ENCODE data around the gene SEMA4A.
A peak's percentile ranks its signal among the peaks of the same experiment; 100 is the strongest.

Gene SEMA4A

DNA sequence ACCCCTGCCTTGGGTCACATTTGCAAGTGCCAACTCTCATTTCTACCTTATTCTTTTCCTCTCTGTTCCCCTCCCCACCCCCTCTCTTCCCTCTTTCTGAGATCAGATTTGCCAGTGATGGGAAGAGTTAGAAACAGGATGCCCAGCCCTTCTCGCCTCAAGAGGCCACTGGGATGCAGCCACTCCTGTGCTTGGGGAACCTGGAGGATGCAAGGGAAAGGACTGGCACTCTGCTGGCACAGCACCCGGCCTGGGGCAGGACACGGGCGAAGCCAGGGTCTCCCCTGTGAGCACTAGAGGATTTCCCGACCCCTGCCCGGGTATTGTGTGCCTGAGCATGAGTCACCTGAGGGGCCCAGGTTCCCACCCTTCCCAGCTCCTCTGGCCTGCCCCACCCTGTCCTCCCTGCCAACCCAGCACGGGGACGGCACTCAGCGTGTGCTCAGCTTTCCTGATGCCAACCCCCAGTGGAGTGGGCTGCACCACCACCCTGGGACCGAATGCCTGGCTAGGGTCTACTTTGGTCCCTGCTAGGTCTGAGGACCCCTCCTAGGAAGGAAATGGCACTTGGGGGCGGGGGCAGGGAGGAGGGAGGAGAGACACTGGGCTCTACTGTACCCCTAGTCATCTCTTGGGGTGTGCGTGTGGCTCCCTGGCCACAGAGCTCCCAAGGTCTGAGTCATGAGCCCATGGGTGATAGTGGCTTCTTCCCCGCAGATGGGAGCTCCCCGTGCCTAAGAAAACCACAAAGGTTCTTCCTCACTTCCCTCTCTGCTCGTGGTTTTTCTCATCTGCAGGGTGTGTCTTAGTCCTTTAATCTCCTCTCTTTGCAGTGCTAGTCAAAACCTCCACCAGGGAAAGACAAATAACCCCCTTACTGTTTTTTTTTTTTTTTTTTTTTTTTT is 26.5 kb upstream of the SEMA4A start:
- in situ Hi-C loops (cut with HindIII; ENCODE audit: low pct_ligation_motif_present, low sequenced_read_pairs), result no loop called here
- peak; percentile 92 for DNase-seq
- Histone ChIP-seq H3K36me3 (replicated peaks) (peaks cover 17% of the 10 kb centered on the region), H3K4me3 (ENCODE audit: low read depth, low read length) (peak overlapping the region; percentile 34), H3K27me3 (replicated peaks) (no peaks in the 10 kb centered on the region), H3K27ac (peak overlapping the region; percentile 100)
- TF ChIP-seq, protein P1, sequence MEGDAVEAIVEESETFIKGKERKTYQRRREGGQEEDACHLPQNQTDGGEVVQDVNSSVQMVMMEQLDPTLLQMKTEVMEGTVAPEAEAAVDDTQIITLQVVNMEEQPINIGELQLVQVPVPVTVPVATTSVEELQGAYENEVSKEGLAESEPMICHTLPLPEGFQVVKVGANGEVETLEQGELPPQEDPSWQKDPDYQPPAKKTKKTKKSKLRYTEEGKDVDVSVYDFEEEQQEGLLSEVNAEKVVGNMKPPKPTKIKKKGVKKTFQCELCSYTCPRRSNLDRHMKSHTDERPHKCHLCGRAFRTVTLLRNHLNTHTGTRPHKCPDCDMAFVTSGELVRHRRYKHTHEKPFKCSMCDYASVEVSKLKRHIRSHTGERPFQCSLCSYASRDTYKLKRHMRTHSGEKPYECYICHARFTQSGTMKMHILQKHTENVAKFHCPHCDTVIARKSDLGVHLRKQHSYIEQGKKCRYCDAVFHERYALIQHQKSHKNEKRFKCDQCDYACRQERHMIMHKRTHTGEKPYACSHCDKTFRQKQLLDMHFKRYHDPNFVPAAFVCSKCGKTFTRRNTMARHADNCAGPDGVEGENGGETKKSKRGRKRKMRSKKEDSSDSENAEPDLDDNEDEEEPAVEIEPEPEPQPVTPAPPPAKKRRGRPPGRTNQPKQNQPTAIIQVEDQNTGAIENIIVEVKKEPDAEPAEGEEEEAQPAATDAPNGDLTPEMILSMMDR (IDR thresholded peaks at IDR 0.05; ENCODE audit: low read depth, low read length, missing control alignments), result no peak

DNA sequence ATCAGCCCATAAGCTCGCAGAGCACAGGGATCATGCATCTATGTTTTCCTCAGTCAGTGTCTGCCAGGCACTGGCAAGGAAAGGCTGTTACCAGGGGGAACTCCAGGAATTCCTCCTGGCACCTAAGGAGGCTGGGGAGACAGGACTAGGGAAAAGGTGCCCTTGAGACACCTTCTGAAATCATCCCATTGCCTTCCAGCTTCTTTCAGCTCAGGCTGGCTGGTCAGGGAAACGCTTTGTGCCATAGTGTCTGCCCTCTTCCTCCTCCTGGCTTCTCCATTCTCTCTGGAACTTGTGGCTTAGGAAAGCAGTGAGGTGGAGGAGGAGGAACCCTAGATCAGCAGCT is 25.1 kb upstream of the SEMA4A start:
- in situ Hi-C loops (cut with HindIII; ENCODE audit: low pct_ligation_motif_present, low sequenced_read_pairs), result no loop called here
- H3K4me3 ChIP-seq (ENCODE audit: low read depth, low read length), result no peak overlapping the region

DNA sequence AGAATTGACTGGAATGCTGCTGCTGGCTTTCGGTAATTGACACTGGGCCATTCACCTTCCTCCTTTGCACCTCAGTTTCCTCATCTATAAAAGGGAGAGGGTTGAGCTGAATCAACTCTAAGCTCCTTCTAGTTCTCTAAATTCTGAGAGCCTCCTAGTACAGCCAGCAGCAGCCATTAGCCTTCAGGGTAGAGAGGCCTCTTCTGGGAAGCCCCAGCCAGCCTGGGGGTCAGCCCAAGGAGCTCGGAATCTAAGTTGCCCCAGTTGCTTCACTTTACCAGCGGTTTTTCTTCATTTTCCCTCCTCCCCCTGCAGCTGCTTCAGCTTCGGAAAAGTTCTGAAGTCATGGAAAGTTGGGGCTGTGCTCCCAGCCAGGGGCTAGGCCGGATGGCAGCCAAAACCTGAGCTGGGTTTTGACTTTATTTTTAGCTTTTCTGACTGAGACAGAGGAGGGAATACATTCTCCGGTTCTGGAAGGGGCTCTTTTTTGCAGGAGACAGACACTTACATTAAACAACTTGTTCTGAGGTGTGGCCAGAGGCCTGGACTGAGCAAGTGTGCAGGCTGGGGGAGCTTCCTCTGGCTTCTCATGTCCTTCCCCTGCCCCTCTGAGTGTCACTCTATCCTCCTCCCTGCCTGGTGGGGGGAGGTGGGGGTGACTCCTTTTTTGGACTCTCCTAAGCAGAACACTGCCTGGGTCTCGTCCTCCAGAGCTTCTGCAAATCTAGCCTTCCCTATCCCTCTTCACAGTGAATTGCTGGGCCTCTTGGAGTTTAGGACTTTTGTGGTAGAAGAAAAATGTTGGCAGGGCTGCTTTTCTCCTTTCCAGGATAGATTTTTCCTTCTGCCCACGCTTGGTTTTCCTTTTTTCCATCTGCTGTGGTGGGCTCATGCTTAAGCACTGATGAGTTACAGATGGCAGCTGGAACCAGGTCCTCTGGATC is 24.5 kb upstream of the SEMA4A start:
- DNase-seq, result no peak
- TF ChIP-seq, protein P1 (IDR thresholded peaks at IDR 0.05; ENCODE audit: low read depth, low read length, missing control alignments), result no peak
- H3K27me3 ChIP-seq (replicated peaks), result no peaks in the 10 kb centered on the region
- H3K27ac ChIP-seq, result peak overlapping the region; percentile 100
- H3K4me3 ChIP-seq (ENCODE audit: low read depth, low read length), result no peak overlapping the region
- H3K36me3 ChIP-seq (replicated peaks), result peaks cover 33% of the 10 kb centered on the region
- in situ Hi-C loops (cut with HindIII; ENCODE audit: low pct_ligation_motif_present, low sequenced_read_pairs), result no loop called here

More for the DNA sequence above, 25.1 kb upstream of the SEMA4A start:
- no peak for DNase-seq
- H3K36me3 ChIP-seq (replicated peaks), result peaks cover 27% of the 10 kb centered on the region
- H3K27ac ChIP-seq, result peak overlapping the region; percentile 100
- no peaks in the 10 kb centered on the region for H3K27me3 ChIP-seq (replicated peaks)
- TF ChIP-seq, protein P1 (IDR thresholded peaks at IDR 0.05; ENCODE audit: low read depth, low read length, missing control alignments), result no peak

DNA sequence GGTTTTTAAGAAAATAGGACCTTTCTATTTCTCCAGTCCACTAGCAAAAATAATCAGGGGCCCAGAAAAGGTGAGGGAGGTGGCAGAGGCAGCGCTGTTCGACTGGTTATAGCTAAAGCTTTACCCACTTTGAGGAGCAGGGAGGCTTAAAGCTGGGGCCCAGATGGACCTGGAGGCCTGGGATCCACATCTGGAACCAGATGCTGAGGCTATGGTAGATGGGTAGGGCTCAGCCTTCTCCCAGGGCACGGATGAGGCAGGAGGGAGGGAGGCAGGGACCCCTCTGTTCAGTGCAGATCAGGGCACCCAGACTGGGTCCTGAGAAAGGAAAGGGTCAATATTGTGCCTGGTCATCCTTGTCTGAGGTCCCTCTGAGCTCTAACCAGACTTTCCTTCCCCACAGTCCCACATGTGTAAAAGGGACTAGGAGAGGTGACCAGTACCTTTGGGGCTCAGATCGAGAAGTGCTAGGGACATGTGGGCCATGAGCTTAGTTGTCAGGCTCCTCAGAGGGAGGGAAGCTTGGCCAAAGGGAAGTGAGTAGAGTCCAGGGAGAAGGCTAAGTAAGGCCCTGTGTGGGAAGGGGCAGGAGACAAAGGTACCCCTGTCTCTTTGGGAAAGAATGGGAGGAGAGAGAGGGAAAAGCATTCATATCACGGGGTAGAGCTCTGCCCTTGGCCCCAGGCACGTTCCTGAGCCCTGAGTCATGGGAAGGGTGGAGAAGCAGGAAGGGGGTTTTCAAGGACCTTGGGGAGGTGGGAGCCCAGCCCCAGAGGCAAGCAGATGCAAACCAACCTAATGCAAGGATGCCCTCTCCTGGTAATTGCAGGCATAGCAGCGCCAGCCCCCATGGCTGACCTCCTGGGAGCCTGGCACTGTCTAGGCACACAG is 23.5 kb upstream of the SEMA4A start:
- TF ChIP-seq, protein P1 (IDR thresholded peaks at IDR 0.05; ENCODE audit: low read depth, low read length, missing control alignments), result peak; percentile 97
- peaks cover 43% of the 10 kb centered on the region for H3K36me3 ChIP-seq (replicated peaks)
- peak overlapping the region; percentile 5 for H3K4me3 ChIP-seq (ENCODE audit: low read depth, low read length)
- no peaks in the 10 kb centered on the region for H3K27me3 ChIP-seq (replicated peaks)
- DNase-seq, result peak; percentile 93
- in situ Hi-C loops (cut with HindIII; ENCODE audit: low pct_ligation_motif_present, low sequenced_read_pairs), result no loop called here
- H3K27ac ChIP-seq, result peak overlapping the region; percentile 100

DNA sequence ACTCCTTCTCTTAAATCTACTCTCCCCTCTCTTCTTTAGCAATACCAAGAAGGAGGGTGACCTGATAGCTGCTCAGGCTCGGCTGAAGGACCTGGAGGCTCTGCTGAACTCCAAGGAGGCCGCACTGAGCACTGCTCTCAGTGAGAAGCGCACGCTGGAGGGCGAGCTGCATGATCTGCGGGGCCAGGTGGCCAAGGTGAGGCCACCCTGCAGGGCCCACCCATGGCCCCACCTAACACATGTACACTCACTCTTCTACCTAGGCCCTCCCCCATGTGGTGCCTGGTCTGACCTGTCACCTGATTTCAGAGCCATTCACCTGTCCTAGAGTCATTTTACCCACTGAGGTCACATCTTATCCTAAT is 22.8 kb upstream of the SEMA4A start:
- Histone ChIP-seq H3K36me3 (replicated peaks) (peaks cover 49% of the 10 kb centered on the region), H3K4me3 (ENCODE audit: low read depth, low read length) (no peak overlapping the region), H3K27me3 (replicated peaks) (no peaks in the 10 kb centered on the region), H3K27ac (peak overlapping the region; percentile 100)
- TF ChIP-seq, protein P1 (IDR thresholded peaks at IDR 0.05; ENCODE audit: low read depth, low read length, missing control alignments), result no peak
- DNase-seq, result no peak
- in situ Hi-C loops (cut with HindIII; ENCODE audit: low pct_ligation_motif_present, low sequenced_read_pairs), result no loop called here

All from brain microvascular endothelial cell (primary cell).